CD14-positive monocyte (primary cell): ENCODE data around the gene GMDS. TPM values are rescaled to one million over a fixed set of nuclear protein-coding genes. Genes with fewer than 3 reads are reported as not detected.
A peak's percentile ranks its signal among the peaks of the same experiment; 100 is the strongest.

ENCODE experiments used
- DNase-seq, 3 donors: peaks; one replicate each; pipeline ENCODE4 v3.0.0-alpha.2; 2011 to 2022
- H2AFZ ChIP-seq: 2 replicates; pipeline ENCODE4 v1.6.0; 2012; ENCODE audit warnings: mild to moderate bottlenecking, low read depth, low read length, inconsistent platforms; ENCODE audit not compliant: insufficient read depth, poor library complexity, severe bottlenecking
- H3K27ac ChIP-seq, 2 donors: 1 replicate in 1 of 2; 2 replicates in 1 of 2; pipeline ENCODE4 v1.5.1; 2012 to 2013; ENCODE audit warnings: low read length in 2 of 2, control low read depth in 1 of 2, inconsistent platforms in 1 of 2, low read depth in 1 of 2, mild to moderate bottlenecking in 1 of 2
- H3K27me3 ChIP-seq, 2 donors: one replicate each; pipeline versions ENCODE4 v1.6.0 to v1.6.1; 2011 to 2013; ENCODE audit warnings: low read length in 2 of 2; ENCODE audit not compliant: control insufficient read depth in 2 of 2, insufficient read depth in 2 of 2
- H3K36me3 ChIP-seq, 2 donors: replicated peaks in 1 of 2; 1 replicate in 1 of 2; 2 replicates in 1 of 2; pipeline versions ENCODE4 v1.5.1 to v1.6.1; 2012 to 2013; ENCODE audit warnings: low read length in 2 of 2, control low read depth in 1 of 2, inconsistent platforms in 1 of 2, mild to moderate bottlenecking in 1 of 2; ENCODE audit not compliant: insufficient read depth in 2 of 2, control insufficient read depth in 1 of 2
- H3K4me1 ChIP-seq, 2 donors: 1 replicate in 1 of 2; 2 replicates in 1 of 2; pipeline versions ENCODE4 v1.5.1 to v1.6.1; 2012 to 2013; ENCODE audit warnings: low read length in 2 of 2, control low read depth in 1 of 2, inconsistent platforms in 1 of 2, mild to moderate bottlenecking in 1 of 2, moderate library complexity in 1 of 2; ENCODE audit not compliant: insufficient read depth in 2 of 2, control insufficient read depth in 1 of 2
- H3K4me2 ChIP-seq: replicated peaks from 2 replicates; pipeline ENCODE3; 2012; ENCODE audit warnings: low read length, moderate library complexity, mild to moderate bottlenecking; ENCODE audit not compliant: poor library complexity, severe bottlenecking; ENCODE audit errors: extremely low read depth
- H3K4me3 ChIP-seq, 3 experiments: fragments of 200-600 bp in 1 of 3; sonication (generic) in 1 of 3; replicated peaks in 1 of 3; 1 replicate in 2 of 3; 2 replicates in 1 of 3; pipeline ENCODE4 v1.5.1; 2011 to 2013; ENCODE audit warnings: low read length in 3 of 3, mild to moderate bottlenecking in 3 of 3, control low read depth in 2 of 3, low read depth in 2 of 3, inconsistent platforms in 1 of 3, moderate library complexity in 1 of 3
- H3K79me2 ChIP-seq: 2 replicates; pipeline ENCODE4 v1.6.0; 2012; ENCODE audit warnings: mild to moderate bottlenecking, control low read depth, inconsistent platforms, low read length, moderate library complexity; ENCODE audit not compliant: insufficient read depth
- H3K9ac ChIP-seq: 2 replicates; pipeline ENCODE4 v1.6.0; 2017; ENCODE audit warnings: low read length, mild to moderate bottlenecking; ENCODE audit not compliant: insufficient read depth, poor library complexity, severe bottlenecking
- H3K9me3 ChIP-seq, 2 donors: replicated peaks in 1 of 2; 1 replicate in 1 of 2; 2 replicates in 1 of 2; pipeline versions ENCODE4 v1.5.1 to v1.6.1; 2012 to 2013; ENCODE audit warnings: low read length in 2 of 2, control low read depth in 1 of 2; ENCODE audit not compliant: control insufficient read depth in 1 of 2, insufficient read depth in 1 of 2
- H4K20me1 ChIP-seq: 2 replicates; pipeline ENCODE4 v1.6.0; 2012; ENCODE audit warnings: mild to moderate bottlenecking, low read length, control low read depth, moderate library complexity; ENCODE audit not compliant: insufficient read depth
- H3K27ac Mint-ChIP-seq, 7 donors: one replicate each; pipeline ENCODE4 v1.8.0; 2020; ENCODE audit warnings: mild to moderate bottlenecking in 7 of 7, mixed read lengths in 7 of 7, moderate library complexity in 6 of 7, inconsistent platforms in 2 of 7
- H3K27me3 Mint-ChIP-seq, 3 donors: one replicate each; pipeline ENCODE4 v1.8.0; 2021 to 2022; ENCODE audit warnings: low read depth in 3 of 3, mild to moderate bottlenecking in 3 of 3, mixed read lengths in 3 of 3, moderate library complexity in 3 of 3, inconsistent platforms in 1 of 3
- H3K36me3 Mint-ChIP-seq, 2 donors: one replicate each; pipeline ENCODE4 v1.8.0; 2020; ENCODE audit warnings: mixed read lengths in 2 of 2, inconsistent platforms in 1 of 2, mild to moderate bottlenecking in 1 of 2
- H3K4me1 Mint-ChIP-seq: one replicate; pipeline ENCODE4 v1.8.0; 2020; ENCODE audit warnings: mild to moderate bottlenecking, mixed read lengths
- H3K4me3 Mint-ChIP-seq, 2 donors: one replicate each; pipeline ENCODE4 v1.8.0; 2020; ENCODE audit warnings: mild to moderate bottlenecking in 2 of 2, mixed read lengths in 2 of 2, moderate library complexity in 1 of 2
- H3K9me3 Mint-ChIP-seq, 7 donors: one replicate each; pipeline ENCODE4 v1.8.0; 2020 to 2022; ENCODE audit warnings: mixed read lengths in 7 of 7, mild to moderate bottlenecking in 6 of 7, moderate library complexity in 6 of 7, inconsistent platforms in 2 of 7
- CTCF ChIP-seq: fragments of 200-600 bp; IDR thresholded peaks from one replicate; pipeline ENCODE4 v1.8.0; 2022; ENCODE audit warnings: antibody characterized with exemption, mild to moderate bottlenecking
- whole genome bisulfite sequencing: methylation state at CpG from one replicate; pipeline ENCODE4 v1.1.5; 2013; ENCODE audit warnings: missing lambda C conversion rate; ENCODE audit not compliant: insufficient coverage; 5-methylcytosine and 5-hydroxymethylcytosine counted together
- intact Hi-C, 2 donors: fragments of 100-400 bp; cut with micrococcal nuclease; formaldehyde crosslinking; loops; one replicate each; pipeline versions ENCODE4 v1.15.0 to v1.15.1; 2023
- polyA plus RNA-seq, 3 donors: library from polyadenylated mRNA; depleted of rRNA in 1 of 3; unstranded in 2 of 3; stranded (reverse) in 1 of 3; fragments of 300-500 nt in 2 of 3; fragments of >200 nt in 1 of 3; fragmentation: Illumina TruSeq in 2 of 3; gene quantifications; 1 replicate in 2 of 3; 2 replicates in 1 of 3; pipeline ENCODE4 v1.2.3, GENCODE V29; 2012 to 2021

Gene GMDS
- polyA plus RNA-seq, 3 donors: 10.5 to 19.9 (median 17.6) TPM

DNA sequence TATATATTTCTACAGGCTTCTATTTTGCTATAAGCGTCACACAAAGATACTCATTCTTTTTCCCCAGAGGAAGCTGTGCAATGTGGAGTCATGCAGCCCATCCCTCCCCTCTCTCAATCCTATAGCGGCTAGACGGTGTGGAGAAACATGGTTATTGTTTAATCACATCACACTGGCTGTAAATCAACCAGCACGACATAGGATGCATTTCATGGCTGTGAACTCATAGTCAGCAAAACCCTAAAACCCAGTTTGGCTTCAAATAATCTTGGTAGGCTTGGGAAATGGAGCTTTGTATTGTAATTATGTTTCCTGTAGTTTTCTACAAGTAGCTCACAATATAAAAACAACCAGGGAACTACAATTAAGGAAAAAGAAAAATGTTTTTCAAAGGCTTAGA is 618.9 kb downstream of the GMDS start:
- H3K79me2 ChIP-seq: no peaks in the 10 kb centered on the region
- peaks cover 53 to 74% of the 10 kb centered on the region in 2 donors for H3K27me3 ChIP-seq
- H3K36me3 Mint-ChIP-seq: peaks cover 18 to 26% of the 10 kb centered on the region in 2 donors
- no peak overlapping the region for H2AFZ ChIP-seq
- H3K4me3 ChIP-seq: no peak overlapping the region
- WGBS: no CpG with 5 or more reads among the region's 4 CpGs
- H4K20me1 ChIP-seq: peaks cover 3% of the 10 kb centered on the region
- peaks cover 22% of the 10 kb centered on the region for H3K4me1 Mint-ChIP-seq
- no peak overlapping the region for H3K4me2 ChIP-seq
- H3K9ac ChIP-seq: no peak overlapping the region
- no peak overlapping the region for H3K27ac ChIP-seq
- intact Hi-C loops: no loop called here
- no peak for TF ChIP-seq CTCF
- H3K4me3 Mint-ChIP-seq: peak overlapping the region in 1 of 2 donors; percentile 93
- H3K27me3 Mint-ChIP-seq: peaks cover 68 to 76% (median 73%) of the 10 kb centered on the region in 3 donors
- H3K27ac Mint-ChIP-seq: no peak overlapping the region
- DNase-seq: no peak
- H3K9me3 ChIP-seq: peaks cover 0 to 8% of the 10 kb centered on the region in 2 donors
- peaks cover 0 to 22% (median 5%) of the 10 kb centered on the region in 7 donors for H3K9me3 Mint-ChIP-seq
- peaks cover 15 to 18% of the 10 kb centered on the region in 2 donors for H3K4me1 ChIP-seq
- H3K36me3 ChIP-seq: no peaks in the 10 kb centered on the region

DNA sequence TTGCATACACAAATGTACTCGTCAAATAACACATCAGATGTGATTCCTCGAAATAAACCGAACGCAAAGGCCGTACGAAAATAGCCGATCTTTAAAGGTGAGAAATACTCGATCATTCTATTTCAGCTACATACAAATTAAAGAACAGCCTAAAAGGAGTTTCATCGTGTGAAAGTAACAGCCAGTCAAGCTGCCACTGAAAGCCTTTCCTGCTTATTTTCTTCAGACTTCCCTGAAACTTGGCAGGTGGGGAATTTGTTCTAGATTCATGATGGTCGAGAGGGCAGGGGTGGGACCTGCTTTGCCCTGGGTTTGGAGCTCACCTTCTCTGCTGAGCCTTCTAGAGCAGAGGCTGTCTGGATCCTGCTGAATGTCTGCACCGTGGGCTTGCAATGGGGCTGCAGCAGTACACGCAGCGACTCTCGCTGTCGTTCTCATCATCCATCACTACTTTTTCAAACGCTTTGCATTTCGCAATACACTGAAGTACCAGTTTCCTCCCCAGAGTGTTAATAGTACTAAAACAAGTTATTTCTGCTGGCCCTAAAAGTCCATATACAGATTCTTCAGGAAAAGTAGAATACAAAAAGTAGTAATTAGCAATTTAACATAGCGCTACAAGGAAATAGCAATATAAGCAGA is 619.5 kb downstream of the GMDS start:
- DNase-seq: no peak
- no peaks in the 10 kb centered on the region for H3K79me2 ChIP-seq
- H3K4me3 Mint-ChIP-seq: peak overlapping the region; percentile 82 to 93
- TF ChIP-seq CTCF: no peak
- H3K4me3 ChIP-seq: no peak overlapping the region
- H3K9me3 Mint-ChIP-seq: peaks cover 0 to 23% (median 5%) of the 10 kb centered on the region in 7 donors
- H3K9ac ChIP-seq: no peak overlapping the region
- peaks cover 22% of the 10 kb centered on the region for H3K4me1 Mint-ChIP-seq
- no peak overlapping the region for H3K4me2 ChIP-seq
- H3K27ac Mint-ChIP-seq: no peak overlapping the region
- peaks cover 21 to 27% of the 10 kb centered on the region in 2 donors for H3K36me3 Mint-ChIP-seq
- peaks cover 73 to 82% (median 79%) of the 10 kb centered on the region in 3 donors for H3K27me3 Mint-ChIP-seq
- no peaks in the 10 kb centered on the region for H3K36me3 ChIP-seq
- H3K4me1 ChIP-seq: peaks cover 15 to 18% of the 10 kb centered on the region in 2 donors
- intact Hi-C loops: no loop called here
- H3K27ac ChIP-seq: no peak overlapping the region
- H3K9me3 ChIP-seq: peaks cover 0 to 11% of the 10 kb centered on the region in 2 donors
- WGBS: 48% methylated on average over 10 of the region's 18 CpGs
- no peak overlapping the region for H2AFZ ChIP-seq
- H4K20me1 ChIP-seq: peaks cover 3% of the 10 kb centered on the region
- peaks cover 55 to 80% of the 10 kb centered on the region in 2 donors for H3K27me3 ChIP-seq
